ENCODE data around the gene PBRM1. TPM values are rescaled to one million over a fixed set of nuclear protein-coding genes. Genes with fewer than 3 reads are reported as not detected.

The PBRM1 gene
- total and polyA plus RNA-seq, 3 donors from 2014 or later, result 28.9 to 109 (median 99.8) TPM

DNA sequence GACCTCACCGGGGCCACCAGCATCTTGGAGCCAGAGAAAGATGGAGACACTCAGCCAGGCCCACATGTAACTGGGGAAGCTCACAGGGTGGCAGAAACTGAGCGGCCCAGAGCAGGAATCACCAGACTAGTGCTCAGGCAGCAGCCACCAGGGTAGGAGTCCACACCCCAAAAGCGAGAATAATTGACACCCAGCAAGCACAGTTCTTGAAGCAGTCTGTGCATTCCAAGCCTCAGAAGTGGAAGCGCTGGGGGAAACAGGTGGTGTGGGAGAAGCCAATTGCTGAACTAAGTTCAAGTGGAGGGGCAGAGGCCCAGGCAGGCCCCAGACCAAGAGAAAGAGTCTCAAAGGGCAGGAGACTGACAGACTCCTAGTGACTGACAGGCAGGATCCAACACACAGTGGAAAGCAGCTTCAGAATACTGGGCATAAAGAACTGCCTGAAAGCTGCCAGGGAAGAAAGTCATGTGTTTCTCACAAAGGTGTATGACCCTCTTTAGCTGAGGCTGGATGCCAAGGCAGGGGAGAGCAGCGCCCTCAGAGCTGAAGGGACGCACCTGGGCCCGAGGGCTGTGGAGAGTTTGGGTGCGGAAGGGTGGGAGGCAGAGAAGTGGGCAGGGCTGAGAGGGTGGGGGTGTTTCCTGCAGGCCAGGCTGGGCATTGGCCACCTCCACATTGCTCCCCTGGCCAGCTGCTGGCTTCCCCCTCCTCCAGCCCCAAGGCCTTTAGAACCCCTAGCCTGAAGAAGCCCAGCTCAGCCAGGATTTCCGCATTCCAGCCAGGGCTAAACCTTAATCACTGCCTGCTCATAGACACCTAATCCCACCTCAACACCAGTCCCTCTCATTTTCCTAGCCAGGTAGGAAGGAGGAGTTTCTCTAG, 159.8 kb downstream of the PBRM1 start:
- Histone ChIP-seq H3K4me3 (no peak overlapping the region), H3K4me1 (peaks cover 38% of the 10 kb centered on the region), H3K36me3 (ENCODE audit: low read depth, missing control alignments) (no peaks in the 10 kb centered on the region), H3K9me3 (no peaks in the 10 kb centered on the region), H3K27me3 (no peaks in the 10 kb centered on the region), H3K27ac (peak overlapping the region in 1 of 2 donors; percentile 18)
- DNase-seq, result no peak
- intact Hi-C loops (cut with DNase I; ENCODE audit: low total_unique reads), result no loop called here
- 77 to 80% methylated on average over 9 of the region's 9 CpGs for WGBS, 2 donors
- TF ChIP-seq, protein P1, sequence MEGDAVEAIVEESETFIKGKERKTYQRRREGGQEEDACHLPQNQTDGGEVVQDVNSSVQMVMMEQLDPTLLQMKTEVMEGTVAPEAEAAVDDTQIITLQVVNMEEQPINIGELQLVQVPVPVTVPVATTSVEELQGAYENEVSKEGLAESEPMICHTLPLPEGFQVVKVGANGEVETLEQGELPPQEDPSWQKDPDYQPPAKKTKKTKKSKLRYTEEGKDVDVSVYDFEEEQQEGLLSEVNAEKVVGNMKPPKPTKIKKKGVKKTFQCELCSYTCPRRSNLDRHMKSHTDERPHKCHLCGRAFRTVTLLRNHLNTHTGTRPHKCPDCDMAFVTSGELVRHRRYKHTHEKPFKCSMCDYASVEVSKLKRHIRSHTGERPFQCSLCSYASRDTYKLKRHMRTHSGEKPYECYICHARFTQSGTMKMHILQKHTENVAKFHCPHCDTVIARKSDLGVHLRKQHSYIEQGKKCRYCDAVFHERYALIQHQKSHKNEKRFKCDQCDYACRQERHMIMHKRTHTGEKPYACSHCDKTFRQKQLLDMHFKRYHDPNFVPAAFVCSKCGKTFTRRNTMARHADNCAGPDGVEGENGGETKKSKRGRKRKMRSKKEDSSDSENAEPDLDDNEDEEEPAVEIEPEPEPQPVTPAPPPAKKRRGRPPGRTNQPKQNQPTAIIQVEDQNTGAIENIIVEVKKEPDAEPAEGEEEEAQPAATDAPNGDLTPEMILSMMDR (IDR thresholded peaks at IDR 0.05), result no peak
- TF ChIP-seq POLR2A (IDR thresholded peaks at IDR 0.05), result no peak

DNA sequence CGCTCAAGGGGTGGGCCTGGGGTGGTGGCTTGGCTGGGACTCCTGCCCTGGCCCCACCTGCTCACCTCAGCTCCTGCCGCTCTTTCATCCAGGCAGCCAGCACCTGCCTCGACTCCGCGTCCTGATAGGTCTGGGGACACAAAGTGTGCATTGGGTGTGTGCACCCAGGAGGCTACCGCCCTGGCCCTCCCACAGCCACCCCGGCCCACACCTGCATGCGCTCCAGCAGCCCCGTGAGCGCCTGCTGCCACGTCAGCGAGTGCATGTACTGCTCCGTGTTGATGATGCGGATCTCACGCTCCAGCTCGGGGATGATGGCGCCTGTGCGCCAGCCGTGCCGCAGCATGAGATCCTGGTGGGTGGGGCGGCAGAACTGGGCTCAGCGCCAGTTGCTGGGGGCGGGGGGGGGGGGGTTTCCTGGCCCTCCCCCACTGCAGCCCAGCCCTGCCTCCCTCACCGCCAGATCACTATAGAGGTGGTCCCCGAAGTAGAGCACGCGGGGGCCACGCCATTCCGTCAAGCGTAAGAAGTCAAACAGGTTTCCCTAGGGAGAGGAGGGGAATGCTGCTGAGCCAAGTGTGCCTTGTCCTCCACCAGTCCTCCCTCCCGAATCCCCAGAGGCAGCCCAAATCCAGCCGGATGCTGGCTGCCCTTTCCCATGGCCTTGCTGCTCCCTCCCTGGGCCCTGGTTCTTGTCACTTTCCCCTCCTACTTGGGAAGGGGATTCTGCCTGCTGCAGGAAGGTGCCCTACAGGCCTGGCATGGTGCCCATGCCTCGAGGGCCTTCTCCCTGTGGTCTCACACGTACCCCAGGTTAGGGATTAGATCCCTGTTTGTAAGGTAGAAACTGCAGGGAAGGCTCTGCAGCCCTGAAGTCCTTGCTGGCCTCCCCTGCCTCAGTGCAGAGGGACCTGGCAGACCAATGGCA, 160.7 kb downstream of the PBRM1 start:
- intact Hi-C loops (cut with DNase I; ENCODE audit: low total_unique reads), result no loop called here
- Histone ChIP-seq H3K9me3 (no peaks in the 10 kb centered on the region), H3K27me3 (no peaks in the 10 kb centered on the region), H3K4me3 (no peak overlapping the region), H3K27ac (peak overlapping the region in 1 of 2 donors; percentile 18), H3K4me1 (peaks cover 31% of the 10 kb centered on the region), H3K36me3 (ENCODE audit: low read depth, missing control alignments) (no peaks in the 10 kb centered on the region)
- DNase-seq, result no peak
- no peak for TF ChIP-seq POLR2A (IDR thresholded peaks at IDR 0.05)
- 63 to 72% methylated on average over 25 to 34 of the region's 34 CpGs for WGBS, 2 donors

DNA sequence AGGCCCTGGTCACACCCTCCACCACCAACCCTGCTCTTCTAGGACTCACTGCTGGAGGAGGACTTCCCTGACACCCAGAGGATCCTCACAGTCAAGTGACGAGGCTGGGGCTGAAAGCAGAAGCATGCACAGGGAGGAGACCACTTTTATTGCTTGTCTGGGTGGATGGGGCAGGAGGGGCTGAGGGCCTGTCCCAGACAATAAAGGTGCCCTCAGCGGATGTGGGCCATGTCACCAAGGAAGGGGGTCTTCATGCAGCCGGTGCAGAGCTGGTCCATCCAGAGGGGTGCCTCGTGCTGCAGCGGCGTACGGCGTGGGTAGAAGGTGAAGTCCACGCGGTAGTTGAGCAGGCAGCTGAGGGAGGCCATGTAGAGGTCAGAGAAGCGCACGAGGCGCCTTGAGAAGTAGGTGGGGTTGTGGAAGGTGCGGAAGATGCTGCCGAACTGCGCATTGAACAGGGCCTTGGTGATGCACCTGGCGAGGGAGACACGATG, 161.4 kb downstream of the PBRM1 start:
- no peaks in the 10 kb centered on the region for H3K9me3 ChIP-seq
- WGBS, 2 donors, result 91 to 94% methylated on average over 15 to 18 of the region's 18 CpGs
- DNase-seq, result no peak
- peaks cover 24% of the 10 kb centered on the region for H3K4me1 ChIP-seq
- H3K27me3 ChIP-seq, result no peaks in the 10 kb centered on the region
- TF ChIP-seq POLR2A (IDR thresholded peaks at IDR 0.05), result no peak
- TF ChIP-seq, protein P1 (IDR thresholded peaks at IDR 0.05), result no peak
- no peak overlapping the region for H3K4me3 ChIP-seq
- intact Hi-C loops (cut with DNase I; ENCODE audit: low total_unique reads), result no loop called here
- no peaks in the 10 kb centered on the region for H3K36me3 ChIP-seq (ENCODE audit: low read depth, missing control alignments)
- H3K27ac ChIP-seq, result no peak overlapping the region

DNA sequence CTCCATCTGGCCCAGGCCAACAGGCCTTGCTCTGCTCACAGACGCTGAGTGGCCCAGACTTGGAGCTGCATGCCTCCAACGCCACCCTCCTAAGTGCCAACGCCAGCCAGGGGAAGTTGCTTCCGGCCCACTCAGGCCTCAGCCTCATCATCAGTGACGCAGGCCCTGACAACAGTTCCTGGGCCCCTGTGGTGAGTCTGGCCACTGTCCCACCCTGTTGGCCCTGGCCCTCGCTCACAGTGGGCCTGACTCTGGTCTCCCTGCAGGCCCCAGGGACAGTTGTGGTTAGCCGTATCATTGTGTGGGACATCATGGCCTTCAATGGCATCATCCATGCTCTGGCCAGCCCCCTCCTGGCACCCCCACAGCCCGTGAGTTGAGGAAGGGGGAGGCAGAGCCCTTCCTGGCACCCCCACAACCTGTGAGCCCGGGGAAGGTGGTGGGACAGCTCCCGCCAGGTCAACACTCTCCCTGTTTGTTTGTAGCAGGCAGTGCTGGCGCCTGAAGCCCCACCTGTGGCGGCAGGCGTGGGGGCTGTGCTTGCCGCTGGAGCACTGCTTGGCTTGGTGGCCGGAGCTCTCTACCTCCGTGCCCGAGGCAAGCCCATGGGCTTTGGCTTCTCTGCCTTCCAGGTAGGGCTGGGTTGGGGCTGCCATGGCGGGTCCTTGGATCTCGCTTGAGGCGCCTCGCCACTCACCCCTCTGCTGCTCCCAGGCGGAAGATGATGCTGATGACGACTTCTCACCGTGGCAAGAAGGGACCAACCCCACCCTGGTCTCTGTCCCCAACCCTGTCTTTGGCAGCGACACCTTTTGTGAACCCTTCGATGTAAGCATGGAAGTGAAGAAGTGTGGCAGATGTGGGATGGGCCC, 162.1 kb downstream of the PBRM1 start:
- WGBS, 2 donors, result 89 to 95% methylated on average over 12 to 26 of the region's 26 CpGs
- Histone ChIP-seq H3K4me3 (no peak overlapping the region), H3K4me1 (peaks cover 20% of the 10 kb centered on the region), H3K27ac (no peak overlapping the region), H3K36me3 (ENCODE audit: low read depth, missing control alignments) (no peaks in the 10 kb centered on the region), H3K9me3 (no peaks in the 10 kb centered on the region), H3K27me3 (no peaks in the 10 kb centered on the region)
- no peak for DNase-seq
- intact Hi-C loops (cut with DNase I; ENCODE audit: low total_unique reads), result no loop called here
- TF ChIP-seq, protein P1 (IDR thresholded peaks at IDR 0.05), result no peak
- no peak for TF ChIP-seq POLR2A (IDR thresholded peaks at IDR 0.05)
